ENCODE results near the gene FTH1. TPM values are rescaled to one million over a fixed set of nuclear protein-coding genes. Genes with fewer than 3 reads are reported as not detected.
"Not testable (repeated sequence)": the region's sequence is repeated elsewhere in the genome, so short reads cannot be mapped to it uniquely, and the experiment has no call there.

FTH1 gene
- total and polyA plus RNA-seq, 7 donors = 1,709 to 20,022 (median 2,375) TPM

GRCh38 chr11:61967924-61968757 is 707 bp upstream of the FTH1 start:
- H3K36me3 ChIP-seq = peaks cover 11 to 31% (median 21%) of the 10 kb centered on the region in 4 donors
- DNase-seq = peak; percentile 76
- H3K9me3 ChIP-seq = no peaks in the 10 kb centered on the region
- peaks cover 0 to 77% (median 76%) of the 10 kb centered on the region in 4 donors for H3K4me1 ChIP-seq
- H3K27me3 ChIP-seq = no peaks in the 10 kb centered on the region
- TF ChIP-seq POLR2A (IDR thresholded peaks at IDR 0.05) = no peak
- TF ChIP-seq POLR2AphosphoS5 (IDR thresholded peaks at IDR 0.05) = no peak
- TF ChIP-seq EP300 (IDR thresholded peaks at IDR 0.05) = no peak
- TF ChIP-seq, protein P1, sequence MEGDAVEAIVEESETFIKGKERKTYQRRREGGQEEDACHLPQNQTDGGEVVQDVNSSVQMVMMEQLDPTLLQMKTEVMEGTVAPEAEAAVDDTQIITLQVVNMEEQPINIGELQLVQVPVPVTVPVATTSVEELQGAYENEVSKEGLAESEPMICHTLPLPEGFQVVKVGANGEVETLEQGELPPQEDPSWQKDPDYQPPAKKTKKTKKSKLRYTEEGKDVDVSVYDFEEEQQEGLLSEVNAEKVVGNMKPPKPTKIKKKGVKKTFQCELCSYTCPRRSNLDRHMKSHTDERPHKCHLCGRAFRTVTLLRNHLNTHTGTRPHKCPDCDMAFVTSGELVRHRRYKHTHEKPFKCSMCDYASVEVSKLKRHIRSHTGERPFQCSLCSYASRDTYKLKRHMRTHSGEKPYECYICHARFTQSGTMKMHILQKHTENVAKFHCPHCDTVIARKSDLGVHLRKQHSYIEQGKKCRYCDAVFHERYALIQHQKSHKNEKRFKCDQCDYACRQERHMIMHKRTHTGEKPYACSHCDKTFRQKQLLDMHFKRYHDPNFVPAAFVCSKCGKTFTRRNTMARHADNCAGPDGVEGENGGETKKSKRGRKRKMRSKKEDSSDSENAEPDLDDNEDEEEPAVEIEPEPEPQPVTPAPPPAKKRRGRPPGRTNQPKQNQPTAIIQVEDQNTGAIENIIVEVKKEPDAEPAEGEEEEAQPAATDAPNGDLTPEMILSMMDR (IDR thresholded peaks at IDR 0.05) = no peak
- H3K4me3 ChIP-seq = peak overlapping the region; percentile 83 to 97 (median 90)
- WGBS, 2 donors = 6 to 9% methylated on average over 53 of the region's 53 CpGs
- peak overlapping the region; percentile 99 to 100 (median 100) for H3K27ac ChIP-seq
- intact Hi-C loops (cut with DNase I) = loop anchor here (5.0 kb wide), 1 partner anchor 76 kb away; the partner anchor contains the start of gene FADS3

- H3K9me3 ChIP-seq = no peaks in the 10 kb centered on the region
- peak overlapping the region; percentile 99 to 100 (median 100) for H3K27ac ChIP-seq
- H3K27me3 ChIP-seq = no peaks in the 10 kb centered on the region
- WGBS, 2 donors = 0% methylated on average over 13 of the region's 13 CpGs
- peaks cover 15 to 38% (median 23%) of the 10 kb centered on the region in 4 donors for H3K36me3 ChIP-seq
- TF ChIP-seq, protein P1 (IDR thresholded peaks at IDR 0.05) = no peak
- peak in 1 of 4 donors; percentile 3 for TF ChIP-seq POLR2AphosphoS5 (IDR thresholded peaks at IDR 0.05)
- peaks cover 0 to 79% (median 75%) of the 10 kb centered on the region in 4 donors for H3K4me1 ChIP-seq
- intact Hi-C loops (cut with DNase I) = loop anchor here (5.0 kb wide), 1 partner anchor 74 kb away; the partner anchor contains the start of gene FADS3
- peak; percentile 70 for DNase-seq
- H3K4me3 ChIP-seq = peak overlapping the region; percentile 83 to 97 (median 90)
Observed at GRCh38 chr11:61966734-61967115, 709 bp downstream of the FTH1 start.

DNA sequence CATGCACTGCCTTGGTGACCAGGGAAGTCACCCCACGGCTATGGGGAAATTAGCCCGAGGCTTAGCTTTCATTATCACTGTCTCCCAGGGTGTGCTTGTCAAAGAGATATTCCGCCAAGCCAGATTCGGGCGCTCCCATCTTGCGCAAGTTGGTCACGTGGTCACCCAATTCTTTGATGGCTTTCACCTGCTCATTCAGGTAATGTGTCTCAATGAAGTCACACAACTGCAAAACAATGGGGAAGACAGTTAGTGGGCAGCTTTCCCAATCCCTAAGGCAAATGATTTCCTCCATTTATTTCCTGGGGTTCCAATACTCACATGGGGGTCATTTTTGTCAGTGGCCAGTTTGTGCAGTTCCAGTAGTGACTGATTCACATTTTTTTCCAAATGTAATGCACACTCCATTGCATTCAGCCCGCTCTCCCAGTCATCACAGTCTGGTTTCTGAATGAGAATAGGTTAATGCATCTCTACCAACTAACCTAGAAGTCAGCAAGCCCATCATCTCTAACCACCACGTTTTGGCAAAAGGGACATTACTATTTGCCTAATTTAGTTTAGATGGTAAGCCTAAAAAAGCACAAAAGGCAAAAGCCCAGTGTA is 2.7 kb downstream of the FTH1 start:
- H3K27me3 ChIP-seq, DNase-seq, H3K9me3 ChIP-seq: not testable (repeated sequence)
- H3K27ac ChIP-seq = peak overlapping the region; percentile 99 to 100 (median 100)
- H3K36me3 ChIP-seq = peaks cover 15 to 41% (median 23%) of the 10 kb centered on the region in 4 donors
- WGBS, 2 donors = 16 to 58% methylated on average over 9 of the region's 9 CpGs
- H3K4me1 ChIP-seq = peaks cover 0 to 75% (median 65%) of the 10 kb centered on the region in 4 donors
- peak in 2 of 4 donors; percentile 6 to 13 for TF ChIP-seq POLR2AphosphoS5 (IDR thresholded peaks at IDR 0.05)
- H3K4me3 ChIP-seq = peak overlapping the region; percentile 83 to 97 (median 90)
- intact Hi-C loops (cut with DNase I) = loop anchor here (5.0 kb wide), 1 partner anchor 72 kb away; the partner anchor contains the start of gene FADS3

DNA sequence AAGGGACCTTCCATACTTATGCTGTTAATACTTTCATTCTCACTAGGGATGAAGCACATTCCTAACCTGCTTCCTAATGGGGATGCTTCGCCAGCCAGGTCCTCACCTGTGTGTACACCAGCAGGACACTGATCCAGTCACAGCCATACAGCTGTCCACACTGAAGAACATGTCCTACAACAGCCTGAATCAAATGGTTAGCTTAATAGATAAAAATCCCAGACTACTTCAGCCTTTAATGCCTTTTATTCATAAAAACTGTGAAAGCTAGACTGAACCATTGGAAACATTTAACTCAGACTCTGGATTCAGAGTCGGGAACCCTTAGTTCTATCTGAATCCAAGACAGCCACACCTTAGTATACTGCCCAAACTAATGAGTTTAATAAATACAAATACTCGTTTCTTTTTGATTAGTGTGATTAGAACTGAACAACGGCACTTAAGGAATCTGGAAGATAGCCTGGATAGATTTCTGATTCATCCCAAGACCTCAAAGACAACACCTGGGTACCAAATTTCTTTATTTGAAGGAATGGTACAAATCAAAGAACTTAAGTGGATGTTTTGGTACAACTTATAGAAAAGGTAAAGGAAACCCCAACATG is 3.3 kb downstream of the FTH1 start:
- peak overlapping the region in 3 of 4 donors; percentile 83 to 97 (median 88) for H3K4me3 ChIP-seq

More for the DNA sequence above, 3.3 kb downstream of the FTH1 start:
- TF ChIP-seq POLR2A (IDR thresholded peaks at IDR 0.05) = peak in 1 of 2 donors; percentile 27
- no peak for TF ChIP-seq EP300 (IDR thresholded peaks at IDR 0.05)
- peak in 2 of 4 donors; percentile 16 to 48 for TF ChIP-seq POLR2AphosphoS5 (IDR thresholded peaks at IDR 0.05)
- TF ChIP-seq, protein P1 (IDR thresholded peaks at IDR 0.05) = no peak
- intact Hi-C loops (cut with DNase I) = no loop called here
- no peak for DNase-seq
- Histone ChIP-seq H3K27ac (peak overlapping the region; percentile 99 to 100 (median 100)), H3K36me3 (peaks cover 15 to 47% (median 23%) of the 10 kb centered on the region in 4 donors), H3K27me3 (no peaks in the 10 kb centered on the region), H3K9me3 (no peaks in the 10 kb centered on the region), H3K4me1 (peaks cover 0 to 69% (median 59%) of the 10 kb centered on the region in 4 donors)
- WGBS, 2 donors = 32 to 75% methylated on average over 4 of the region's 4 CpGs

Data from sigmoid colon (tissue), 7 donors.